Measurements from ENCODE around the gene KLHDC4. TPM values are rescaled to one million over a fixed set of nuclear protein-coding genes. Genes with fewer than 3 reads are reported as not detected.
"Not testable (repeated sequence)": the region's sequence is repeated elsewhere in the genome, so short reads cannot be mapped to it uniquely, and the experiment has no call there.

The KLHDC4 gene
- total and polyA plus RNA-seq, 11 donors = 6.8 to 20.5 (median 14.3) TPM

- DNase-seq = peak in 4 of 5 donors; percentile 40 to 81 (median 58)
- TF ChIP-seq POLR2A (IDR thresholded peaks at IDR 0.05) (no peak), CTCF (IDR thresholded peaks at IDR 0.05) (no peak)
- H3K27me3 ChIP-seq = no peaks in the 10 kb centered on the region
- no peaks in the 10 kb centered on the region for H3K9me3 ChIP-seq
- WGBS, 4 donors = 65 to 72% (median 69%) methylated on average over 16 to 17 of the region's 17 CpGs
- intact Hi-C loops (cut with DNase I) = no loop called here
- H3K36me3 ChIP-seq = no peaks in the 10 kb centered on the region
- peak; percentile 92 to 96 (median 95) for ATAC-seq
- no peak overlapping the region for H3K4me3 ChIP-seq
- peaks cover 0 to 9% (median 0%) of the 10 kb centered on the region in 12 donors for H3K4me1 ChIP-seq
- peak overlapping the region in 5 of 12 donors; percentile 35 to 80 (median 56) for H3K27ac ChIP-seq
Observed at GRCh38 chr16:87790292-87791100, 24.7 kb upstream of the KLHDC4 start.

GRCh38 chr16:87789437-87790291, 23.9 kb upstream of the KLHDC4 start:
- WGBS, 4 donors = 77 to 83% (median 80%) methylated on average over 16 to 20 of the region's 20 CpGs
- Histone ChIP-seq H3K27me3 (no peaks in the 10 kb centered on the region), H3K36me3 (no peaks in the 10 kb centered on the region), H3K27ac (peak overlapping the region in 5 of 12 donors; percentile 35 to 80 (median 56)), H3K4me1 (peaks cover 0 to 13% (median 0%) of the 10 kb centered on the region in 12 donors), H3K4me3 (no peak overlapping the region), H3K9me3 (no peaks in the 10 kb centered on the region)
- TF ChIP-seq POLR2A (IDR thresholded peaks at IDR 0.05) = no peak
- no peak for TF ChIP-seq CTCF (IDR thresholded peaks at IDR 0.05)
- ATAC-seq (peak in 3 of 4 donors; percentile 31 to 78 (median 67)), DNase-seq (no peak)
- intact Hi-C loops (cut with DNase I) = loop anchor here in 1 of 10 donors (10.0 kb wide), 1 partner anchor 115 kb away; no protein-coding TSS in a partner anchor

- intact Hi-C loops (cut with DNase I) = loop anchor here in 1 of 10 donors (10.0 kb wide), 1 partner anchor 116 kb away; no protein-coding TSS in a partner anchor
- WGBS, 4 donors = 89 to 92% (median 90%) methylated on average over 10 of the region's 10 CpGs
- H3K9me3 ChIP-seq, ATAC-seq, H3K36me3 ChIP-seq, DNase-seq, H3K27me3 ChIP-seq, H3K4me3 ChIP-seq: not testable (repeated sequence)
- peaks cover 0 to 14% (median 0%) of the 10 kb centered on the region in 12 donors for H3K4me1 ChIP-seq
- peak overlapping the region in 2 of 12 donors; percentile 65 to 80 for H3K27ac ChIP-seq
Observed at GRCh38 chr16:87788730-87789436, 23.1 kb upstream of the KLHDC4 start.

GRCh38 chr16:87787451-87788091, 21.8 kb upstream of the KLHDC4 start:
- 88 to 95% (median 91%) methylated on average over 2 of the region's 2 CpGs for WGBS, 4 donors
- H3K36me3 ChIP-seq, H3K9me3 ChIP-seq, DNase-seq, ATAC-seq, H3K4me3 ChIP-seq, H3K27me3 ChIP-seq: not testable (repeated sequence)
- peak overlapping the region in 1 of 12 donors; percentile 80 for H3K27ac ChIP-seq
- peaks cover 0 to 14% (median 0%) of the 10 kb centered on the region in 12 donors for H3K4me1 ChIP-seq
- intact Hi-C loops (cut with DNase I) = loop anchor here in 1 of 10 donors (10.0 kb wide), 1 partner anchor 117 kb away; no protein-coding TSS in a partner anchor
